ENCODE data around the gene FLT4. TPM values are rescaled to one million over a fixed set of nuclear protein-coding genes. Genes with fewer than 3 reads are reported as not detected.

FLT4 gene
- total RNA-seq, 1 experiment from 2014 or later: not detected

GRCh38 chr5:180647465-180647864 lies 1.9 kb downstream of the FLT4 start:
- Histone ChIP-seq H3K79me2 (ENCODE audit: low read length) (no peaks in the 10 kb centered on the region), H3K27ac (ENCODE audit: low read length) (no peak overlapping the region), H3K27me3 (ENCODE audit: low read length) (peaks cover 84% of the 10 kb centered on the region), H3K4me3 (ENCODE audit: low read length) (no peak overlapping the region), H3K4me1 (ENCODE audit: insufficient read depth, low read length) (no peaks in the 10 kb centered on the region), H3K9ac (ENCODE audit: low read length) (no peak overlapping the region), H3K4me2 (ENCODE audit: low read length) (no peak overlapping the region), H2AFZ (ENCODE audit: low read length) (no peak overlapping the region), H3K9me3 (ENCODE audit: low read length) (no peaks in the 10 kb centered on the region), H3K36me3 (ENCODE audit: low read depth, low read length) (no peaks in the 10 kb centered on the region), H3K9me2 (replicated peaks; ENCODE audit: low read length) (no peaks in the 10 kb centered on the region), H3F3A (ENCODE audit: low read length, unreplicated experiment) (no peaks in the 10 kb centered on the region), H4K20me1 (ENCODE audit: low read length) (no peaks in the 10 kb centered on the region)
- intact Hi-C loops (cut with micrococcal nuclease): no loop called here
- ChIA-PET CTCF (no interaction called here), POLR2A (ENCODE audit: unreplicated experiment) (no interaction called here)
- TF ChIP-seq EZH2 (IDR thresholded peaks at IDR 0.05; ENCODE audit: low read length, unreplicated experiment): no peak
- DNase-seq: no peak
- no TSS peak for BruUV-seq (replicated peaks)
- ATAC-seq: no peak

- Histone ChIP-seq H3K27me3 (ENCODE audit: low read length) (peaks cover 84% of the 10 kb centered on the region), H3K36me3 (ENCODE audit: low read depth, low read length) (no peaks in the 10 kb centered on the region), H3K4me1 (ENCODE audit: insufficient read depth, low read length) (no peaks in the 10 kb centered on the region), H3K79me2 (ENCODE audit: low read length) (no peaks in the 10 kb centered on the region), H3K9ac (ENCODE audit: low read length) (no peak overlapping the region), H3K4me3 (ENCODE audit: low read length) (no peak overlapping the region), H3K4me2 (ENCODE audit: low read length) (no peak overlapping the region), H3K27ac (ENCODE audit: low read length) (no peak overlapping the region), H3F3A (ENCODE audit: low read length, unreplicated experiment) (no peaks in the 10 kb centered on the region), H3K9me2 (replicated peaks; ENCODE audit: low read length) (no peaks in the 10 kb centered on the region), H4K20me1 (ENCODE audit: low read length) (no peaks in the 10 kb centered on the region), H2AFZ (ENCODE audit: low read length) (no peak overlapping the region), H3K9me3 (ENCODE audit: low read length) (no peaks in the 10 kb centered on the region)
- no peak for DNase-seq
- BruUV-seq (replicated peaks): no TSS peak
- POLR2A ChIA-PET (ENCODE audit: unreplicated experiment): no interaction called here
- intact Hi-C loops (cut with micrococcal nuclease): no loop called here
- CTCF ChIA-PET: no interaction called here
- TF ChIP-seq, protein P1, sequence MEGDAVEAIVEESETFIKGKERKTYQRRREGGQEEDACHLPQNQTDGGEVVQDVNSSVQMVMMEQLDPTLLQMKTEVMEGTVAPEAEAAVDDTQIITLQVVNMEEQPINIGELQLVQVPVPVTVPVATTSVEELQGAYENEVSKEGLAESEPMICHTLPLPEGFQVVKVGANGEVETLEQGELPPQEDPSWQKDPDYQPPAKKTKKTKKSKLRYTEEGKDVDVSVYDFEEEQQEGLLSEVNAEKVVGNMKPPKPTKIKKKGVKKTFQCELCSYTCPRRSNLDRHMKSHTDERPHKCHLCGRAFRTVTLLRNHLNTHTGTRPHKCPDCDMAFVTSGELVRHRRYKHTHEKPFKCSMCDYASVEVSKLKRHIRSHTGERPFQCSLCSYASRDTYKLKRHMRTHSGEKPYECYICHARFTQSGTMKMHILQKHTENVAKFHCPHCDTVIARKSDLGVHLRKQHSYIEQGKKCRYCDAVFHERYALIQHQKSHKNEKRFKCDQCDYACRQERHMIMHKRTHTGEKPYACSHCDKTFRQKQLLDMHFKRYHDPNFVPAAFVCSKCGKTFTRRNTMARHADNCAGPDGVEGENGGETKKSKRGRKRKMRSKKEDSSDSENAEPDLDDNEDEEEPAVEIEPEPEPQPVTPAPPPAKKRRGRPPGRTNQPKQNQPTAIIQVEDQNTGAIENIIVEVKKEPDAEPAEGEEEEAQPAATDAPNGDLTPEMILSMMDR (conservative IDR thresholded peaks at IDR 0.05; ENCODE audit: low read depth, low read length): no peak
- TF ChIP-seq EZH2phosphoT487 (IDR thresholded peaks at IDR 0.05; ENCODE audit: borderline replicate concordance, low read length) (no peak), EZH2 (IDR thresholded peaks at IDR 0.05; ENCODE audit: low read length, unreplicated experiment) (no peak)
- no peak; the same call in 1 of the 2 replicates for ATAC-seq
Measured at GRCh38 chr5:180646963-180647305, 2.5 kb downstream of the FLT4 start.

DNA sequence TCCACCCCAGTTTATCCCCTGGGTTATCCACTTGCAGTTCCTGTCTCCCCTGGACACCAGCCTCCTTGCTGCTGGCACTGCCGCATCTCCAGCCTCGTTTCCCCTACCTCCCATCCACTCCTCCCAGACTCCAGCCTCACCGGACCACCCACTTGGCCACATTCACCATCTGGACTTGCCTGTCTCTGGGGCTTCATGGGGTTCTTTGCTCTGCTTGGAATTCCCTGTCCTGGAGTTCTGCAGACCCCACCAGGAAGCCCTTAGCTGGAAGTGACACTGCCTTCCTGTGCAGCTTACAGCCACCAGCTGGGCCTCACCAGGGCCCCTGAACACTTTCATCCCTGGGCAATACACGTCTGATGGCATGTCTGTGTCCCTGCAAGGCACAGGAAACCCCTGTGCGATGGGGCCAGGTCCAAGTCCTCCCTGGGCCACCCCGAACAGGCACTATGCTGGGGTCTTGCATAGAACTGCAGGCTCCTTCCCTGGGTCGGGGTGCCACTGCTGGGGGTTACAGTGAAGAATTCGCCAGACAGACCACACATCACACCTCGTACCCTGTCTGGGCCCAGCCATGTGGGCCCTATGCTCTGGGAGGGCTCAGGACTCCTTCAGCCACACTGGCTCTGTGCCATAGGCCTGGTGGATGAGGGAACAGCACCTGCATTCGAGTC lies 3.0 kb downstream of the FLT4 start:
- TF ChIP-seq, protein P1 (conservative IDR thresholded peaks at IDR 0.05; ENCODE audit: low read depth, low read length): no peak
- TF ChIP-seq EZH2 (IDR thresholded peaks at IDR 0.05; ENCODE audit: low read length, unreplicated experiment) (no peak), EZH2phosphoT487 (IDR thresholded peaks at IDR 0.05; ENCODE audit: borderline replicate concordance, low read length) (no peak)

More for the DNA sequence above, 3.0 kb downstream of the FLT4 start:
- Histone ChIP-seq H2AFZ (ENCODE audit: low read length) (no peak overlapping the region), H3K4me3 (ENCODE audit: low read length) (no peak overlapping the region), H4K20me1 (ENCODE audit: low read length) (no peaks in the 10 kb centered on the region), H3K9ac (ENCODE audit: low read length) (no peak overlapping the region), H3K4me2 (ENCODE audit: low read length) (no peak overlapping the region), H3K4me1 (ENCODE audit: insufficient read depth, low read length) (no peaks in the 10 kb centered on the region), H3K27me3 (ENCODE audit: low read length) (peaks cover 82% of the 10 kb centered on the region), H3K27ac (ENCODE audit: low read length) (no peak overlapping the region), H3K36me3 (ENCODE audit: low read depth, low read length) (no peaks in the 10 kb centered on the region), H3F3A (ENCODE audit: low read length, unreplicated experiment) (no peaks in the 10 kb centered on the region), H3K9me2 (replicated peaks; ENCODE audit: low read length) (no peaks in the 10 kb centered on the region), H3K9me3 (ENCODE audit: low read length) (no peaks in the 10 kb centered on the region), H3K79me2 (ENCODE audit: low read length) (no peaks in the 10 kb centered on the region)
- DNase-seq (no peak), ATAC-seq (no peak)
- BruUV-seq (replicated peaks): no TSS peak
- ChIA-PET POLR2A (ENCODE audit: unreplicated experiment) (no interaction called here), CTCF (no interaction called here)
- intact Hi-C loops (cut with micrococcal nuclease): no loop called here

Measured in PC-3 (cell line).